ENCODE measurements around the gene IPP.
A peak's percentile ranks its signal among the peaks of the same experiment; 100 is the strongest.
"Not testable (repeated sequence)": the region's sequence is repeated elsewhere in the genome, so short reads cannot be mapped to it uniquely, and the experiment has no call there.

IPP gene

DNA sequence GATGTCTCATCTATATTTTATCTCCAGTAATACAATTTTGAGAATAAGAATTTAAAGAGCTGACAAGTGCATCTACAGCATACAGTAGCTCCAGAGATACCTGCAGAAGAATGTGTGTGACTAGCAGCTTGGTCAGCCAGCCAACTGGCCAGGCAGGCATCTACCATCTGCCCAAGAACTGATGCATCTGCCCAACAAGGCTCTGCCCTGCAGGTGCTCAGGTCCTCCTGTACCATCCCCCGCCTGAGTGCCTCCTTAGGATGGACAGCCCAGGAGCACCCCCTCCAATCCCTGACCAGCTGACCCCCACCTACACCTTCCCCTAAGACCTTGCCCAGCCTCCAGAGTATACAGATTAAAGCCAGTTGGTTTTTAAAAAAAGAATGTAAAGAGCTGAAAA, 32.2 kb downstream of the IPP start:
- CTCF ChIA-PET = interaction anchor here (0.5 to 0.6 kb wide), 2 partner anchors 40 to 322 kb away, joined by 3 read pairs; no protein-coding TSS in a partner anchor
- H3K36me3 ChIP-seq (ENCODE audit: control insufficient read depth in 2 of 2, insufficient read depth in 1 of 2, low read length in 2 of 2) = peaks cover 7 to 21% of the 10 kb centered on the region in 2 experiments
- H3K27ac ChIP-seq (ENCODE audit: extremely low read depth, low read depth, low read length) = no peak overlapping the region

DNA sequence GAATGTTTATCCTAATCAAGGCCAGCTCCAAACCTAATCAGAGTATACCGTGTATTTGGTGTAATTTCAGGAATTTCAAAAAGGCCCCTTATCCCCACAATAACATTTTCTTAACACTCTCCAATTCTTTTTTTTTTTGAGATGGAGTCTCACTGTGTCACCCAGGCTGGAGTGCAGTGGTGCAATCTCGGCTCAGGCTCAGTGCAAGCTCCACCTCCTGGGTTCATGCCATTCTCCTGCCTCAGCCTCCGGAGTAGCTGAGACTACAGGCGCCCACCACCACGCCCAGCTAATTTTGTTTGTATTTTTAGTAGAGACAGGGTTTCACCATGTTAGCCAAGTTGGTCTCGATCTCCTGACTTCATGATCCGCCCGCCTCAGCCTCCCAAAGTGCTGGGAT, 33.1 kb downstream of the IPP start:
- H3K4me3 ChIP-seq (ENCODE audit: low read depth, low read length); H3K9me3 ChIP-seq (ENCODE audit: control insufficient read depth, insufficient read depth, low read depth, low read length); POLR2A ChIA-PET; H3K4me1 ChIP-seq (ENCODE audit: control insufficient read depth, insufficient read depth, low read length); H3K27ac ChIP-seq (ENCODE audit: extremely low read depth, low read depth, low read length): not testable (repeated sequence)
- H3K36me3 ChIP-seq (ENCODE audit: control insufficient read depth in 2 of 2, insufficient read depth in 1 of 2, low read length in 2 of 2) = peaks cover 7 to 21% of the 10 kb centered on the region in 2 experiments
- TF ChIP-seq EGR2 (tag by site-specific recombination; IDR thresholded peaks at IDR 0.05; ENCODE audit: low read depth) = 0 out of 2 replicates have a peak, but pooled peaks have one; percentile 15
- peak; percentile 54; the same call in 1 of the 2 replicates for TF ChIP-seq ZNF394 (tag by site-specific recombination; IDR thresholded peaks at IDR 0.05; ENCODE audit: borderline replicate concordance)
- CTCF ChIA-PET = interaction anchor here (0.6 kb wide), 1 partner anchor 125 kb away, joined by 3 read pairs; no protein-coding TSS in a partner anchor

More for the DNA sequence above, 32.2 kb downstream of the IPP start:
- Histone ChIP-seq H3K4me1 (ENCODE audit: control insufficient read depth, insufficient read depth, low read length) (no peaks in the 10 kb centered on the region), H3K9me3 (ENCODE audit: control insufficient read depth, insufficient read depth, low read depth, low read length) (no peaks in the 10 kb centered on the region), H3K4me3 (ENCODE audit: low read depth, low read length) (no peak overlapping the region)
- POLR2A ChIA-PET = interaction anchor here (0.7 kb wide), 1 partner anchor 50 kb away, joined by 5 read pairs; no protein-coding TSS in a partner anchor
- TF ChIP-seq SP7 (tag by site-specific recombination; IDR thresholded peaks at IDR 0.05) (no peak), ZNF549 (tag by site-specific recombination; IDR thresholded peaks at IDR 0.05) (no peak), ZNF558 (tag by site-specific recombination; IDR thresholded peaks at IDR 0.05) (no peak), ZNF174 (tag by site-specific recombination; IDR thresholded peaks at IDR 0.05) (no peak), ZNF184 (tag by site-specific recombination; IDR thresholded peaks at IDR 0.05) (no peak)
- TF ChIP-seq, protein P1, sequence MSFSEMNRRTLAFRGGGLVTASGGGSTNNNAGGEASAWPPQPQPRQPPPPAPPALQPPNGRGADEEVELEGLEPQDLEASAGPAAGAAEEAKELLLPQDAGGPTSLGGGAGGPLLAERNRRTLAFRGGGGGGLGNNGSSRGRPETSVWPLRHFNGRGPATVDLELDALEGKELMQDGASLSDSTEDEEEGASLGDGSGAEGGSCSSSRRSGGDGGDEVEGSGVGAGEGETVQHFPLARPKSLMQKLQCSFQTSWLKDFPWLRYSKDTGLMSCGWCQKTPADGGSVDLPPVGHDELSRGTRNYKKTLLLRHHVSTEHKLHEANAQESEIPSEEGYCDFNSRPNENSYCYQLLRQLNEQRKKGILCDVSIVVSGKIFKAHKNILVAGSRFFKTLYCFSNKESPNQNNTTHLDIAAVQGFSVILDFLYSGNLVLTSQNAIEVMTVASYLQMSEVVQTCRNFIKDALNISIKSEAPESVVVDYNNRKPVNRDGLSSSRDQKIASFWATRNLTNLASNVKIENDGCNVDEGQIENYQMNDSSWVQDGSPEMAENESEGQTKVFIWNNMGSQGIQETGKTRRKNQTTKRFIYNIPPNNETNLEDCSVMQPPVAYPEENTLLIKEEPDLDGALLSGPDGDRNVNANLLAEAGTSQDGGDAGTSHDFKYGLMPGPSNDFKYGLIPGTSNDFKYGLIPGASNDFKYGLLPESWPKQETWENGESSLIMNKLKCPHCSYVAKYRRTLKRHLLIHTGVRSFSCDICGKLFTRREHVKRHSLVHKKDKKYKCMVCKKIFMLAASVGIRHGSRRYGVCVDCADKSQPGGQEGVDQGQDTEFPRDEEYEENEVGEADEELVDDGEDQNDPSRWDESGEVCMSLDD (tag by site-specific recombination; IDR thresholded peaks at IDR 0.05) = no peak
- TF ChIP-seq, protein P2, sequence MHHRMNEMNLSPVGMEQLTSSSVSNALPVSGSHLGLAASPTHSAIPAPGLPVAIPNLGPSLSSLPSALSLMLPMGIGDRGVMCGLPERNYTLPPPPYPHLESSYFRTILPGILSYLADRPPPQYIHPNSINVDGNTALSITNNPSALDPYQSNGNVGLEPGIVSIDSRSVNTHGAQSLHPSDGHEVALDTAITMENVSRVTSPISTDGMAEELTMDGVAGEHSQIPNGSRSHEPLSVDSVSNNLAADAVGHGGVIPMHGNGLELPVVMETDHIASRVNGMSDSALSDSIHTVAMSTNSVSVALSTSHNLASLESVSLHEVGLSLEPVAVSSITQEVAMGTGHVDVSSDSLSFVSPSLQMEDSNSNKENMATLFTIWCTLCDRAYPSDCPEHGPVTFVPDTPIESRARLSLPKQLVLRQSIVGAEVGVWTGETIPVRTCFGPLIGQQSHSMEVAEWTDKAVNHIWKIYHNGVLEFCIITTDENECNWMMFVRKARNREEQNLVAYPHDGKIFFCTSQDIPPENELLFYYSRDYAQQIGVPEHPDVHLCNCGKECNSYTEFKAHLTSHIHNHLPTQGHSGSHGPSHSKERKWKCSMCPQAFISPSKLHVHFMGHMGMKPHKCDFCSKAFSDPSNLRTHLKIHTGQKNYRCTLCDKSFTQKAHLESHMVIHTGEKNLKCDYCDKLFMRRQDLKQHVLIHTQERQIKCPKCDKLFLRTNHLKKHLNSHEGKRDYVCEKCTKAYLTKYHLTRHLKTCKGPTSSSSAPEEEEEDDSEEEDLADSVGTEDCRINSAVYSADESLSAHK (tag by site-specific recombination; IDR thresholded peaks at IDR 0.05) = no peak

DNA sequence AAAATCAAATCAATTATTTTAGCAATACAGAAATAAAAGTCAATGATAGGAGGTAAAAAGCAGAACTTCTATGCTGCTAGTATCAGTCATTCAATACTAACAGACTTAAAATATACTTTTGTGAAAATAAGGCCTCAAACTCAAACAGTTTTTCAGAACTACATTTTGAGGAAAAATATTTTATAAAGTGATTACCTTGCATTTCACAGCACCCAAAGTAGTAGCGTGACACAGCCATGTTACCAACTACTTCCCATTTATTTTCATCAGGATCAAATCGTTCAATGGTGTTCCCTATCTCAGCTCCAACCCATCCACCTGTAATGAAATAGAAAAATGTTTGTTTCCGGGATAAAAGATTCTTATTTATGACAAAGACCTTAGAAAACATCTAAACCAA, 33.8 kb downstream of the IPP start:
- ChIA-PET CTCF (no interaction called here), POLR2A (no interaction called here)
- Histone ChIP-seq H3K36me3 (ENCODE audit: control insufficient read depth in 2 of 2, insufficient read depth in 1 of 2, low read length in 2 of 2) (peaks cover 10 to 26% of the 10 kb centered on the region in 2 experiments), H3K9me3 (ENCODE audit: control insufficient read depth, insufficient read depth, low read depth, low read length) (no peaks in the 10 kb centered on the region), H3K4me3 (ENCODE audit: low read depth, low read length) (no peak overlapping the region), H3K27ac (ENCODE audit: extremely low read depth, low read depth, low read length) (no peak overlapping the region), H3K4me1 (ENCODE audit: control insufficient read depth, insufficient read depth, low read length) (no peaks in the 10 kb centered on the region)
- TF ChIP-seq, protein P3, sequence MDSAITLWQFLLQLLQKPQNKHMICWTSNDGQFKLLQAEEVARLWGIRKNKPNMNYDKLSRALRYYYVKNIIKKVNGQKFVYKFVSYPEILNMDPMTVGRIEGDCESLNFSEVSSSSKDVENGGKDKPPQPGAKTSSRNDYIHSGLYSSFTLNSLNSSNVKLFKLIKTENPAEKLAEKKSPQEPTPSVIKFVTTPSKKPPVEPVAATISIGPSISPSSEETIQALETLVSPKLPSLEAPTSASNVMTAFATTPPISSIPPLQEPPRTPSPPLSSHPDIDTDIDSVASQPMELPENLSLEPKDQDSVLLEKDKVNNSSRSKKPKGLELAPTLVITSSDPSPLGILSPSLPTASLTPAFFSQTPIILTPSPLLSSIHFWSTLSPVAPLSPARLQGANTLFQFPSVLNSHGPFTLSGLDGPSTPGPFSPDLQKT (IDR thresholded peaks at IDR 0.05; ENCODE audit: borderline replicate concordance, low read depth, low read length) = no peak
- TF ChIP-seq ZNF239 (tag by site-specific recombination; IDR thresholded peaks at IDR 0.05) (no peak), ZNF785 (tag by site-specific recombination; IDR thresholded peaks at IDR 0.05) (no peak), ZNF391 (tag by site-specific recombination; IDR thresholded peaks at IDR 0.05; ENCODE audit: borderline replicate concordance, low read depth) (no peak), ZNF184 (tag by site-specific recombination; IDR thresholded peaks at IDR 0.05) (no peak), BCL11B (tag by site-specific recombination; IDR thresholded peaks at IDR 0.05; ENCODE audit: low read depth) (no peak), ZNF404 (tag by site-specific recombination; IDR thresholded peaks at IDR 0.05) (no peak), ZSCAN23 (tag by site-specific recombination; IDR thresholded peaks at IDR 0.05) (no peak), ZFP3 (tag by site-specific recombination; IDR thresholded peaks at IDR 0.05; ENCODE audit: low read depth) (no peak), ZNF549 (tag by site-specific recombination; IDR thresholded peaks at IDR 0.05) (no peak), ZNF335 (tag by site-specific recombination; conservative IDR thresholded peaks at IDR 0.05) (no peak)
- TF ChIP-seq, protein P4, sequence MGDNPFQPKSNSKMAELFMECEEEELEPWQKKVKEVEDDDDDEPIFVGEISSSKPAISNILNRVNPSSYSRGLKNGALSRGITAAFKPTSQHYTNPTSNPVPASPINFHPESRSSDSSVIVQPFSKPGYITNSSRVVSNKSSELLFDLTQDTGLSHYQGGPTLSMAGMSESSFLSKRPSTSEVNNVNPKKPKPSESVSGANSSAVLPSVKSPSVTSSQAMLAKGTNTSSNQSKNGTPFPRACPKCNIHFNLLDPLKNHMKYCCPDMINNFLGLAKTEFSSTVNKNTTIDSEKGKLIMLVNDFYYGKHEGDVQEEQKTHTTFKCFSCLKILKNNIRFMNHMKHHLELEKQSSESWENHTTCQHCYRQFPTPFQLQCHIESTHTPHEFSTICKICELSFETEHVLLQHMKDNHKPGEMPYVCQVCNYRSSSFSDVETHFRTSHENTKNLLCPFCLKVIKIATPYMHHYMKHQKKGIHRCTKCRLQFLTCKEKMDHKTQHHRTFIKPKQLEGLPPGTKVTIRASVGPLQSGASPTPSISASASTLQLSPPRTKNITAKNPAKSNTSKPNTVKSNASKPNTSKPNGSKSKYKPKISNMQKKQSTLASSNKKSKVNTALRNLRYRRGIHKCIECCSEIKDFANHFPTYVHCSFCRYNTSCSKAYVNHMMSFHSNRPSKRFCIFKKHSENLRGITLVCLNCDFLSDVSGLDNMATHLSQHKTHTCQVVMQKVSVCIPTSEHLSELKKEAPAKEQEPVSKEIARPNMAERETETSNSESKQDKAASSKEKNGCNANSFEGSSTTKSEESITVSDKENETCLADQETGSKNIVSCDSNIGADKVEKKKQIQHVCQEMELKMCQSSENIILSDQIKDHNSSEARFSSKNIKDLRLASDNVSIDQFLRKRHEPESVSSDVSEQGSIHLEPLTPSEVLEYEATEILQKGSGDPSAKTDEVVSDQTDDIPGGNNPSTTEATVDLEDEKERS (tag by site-specific recombination; IDR thresholded peaks at IDR 0.05) = no peak

Data from HEK293 (cell line).